K562 (cell line): ENCODE measurements around the gene PPM1N. TPM values are rescaled to one million over a fixed set of nuclear protein-coding genes. Genes with fewer than 3 reads are reported as not detected.
A peak's percentile ranks its signal among the peaks of the same experiment; 100 is the strongest.

Experiments used
- BCOR ChIP-seq: fragments of 450-650 bp; IDR thresholded peaks from 2 replicates; pipeline ENCODE4 v1.6.1; 2016
- BRF1 ChIP-seq: IDR thresholded peaks from 3 replicates; pipeline ENCODE4 v1.6.1; 2011; ENCODE audit warnings: borderline replicate concordance, mild to moderate bottlenecking; ENCODE audit not compliant: insufficient read length; ENCODE audit errors: extremely low read depth
- DMBX1 ChIP-seq: fragments of 250-450 bp; sonication (Bioruptor Pico); IDR thresholded peaks from 2 replicates; pipeline ENCODE4 v1.8.0; 2022; ENCODE audit warnings: inconsistent platforms, mild to moderate bottlenecking, moderate library complexity, borderline replicate concordance
- HDGF ChIP-seq: fragments of 450-650 bp; IDR thresholded peaks from 2 replicates; pipeline ENCODE4 v1.6.1; 2016
- HSF4 ChIP-seq: fragments of 250-450 bp; sonication (Bioruptor Pico); IDR thresholded peaks from 2 replicates; pipeline ENCODE4 v2.1.2; 2022; ENCODE audit warnings: mild to moderate bottlenecking, moderate library complexity, borderline replicate concordance
- KDM1A ChIP-seq, 2 experiments: fragments of 450-650 bp; IDR thresholded peaks; 2 replicates each; pipeline ENCODE4 v1.6.1; 2016; ENCODE audit warnings: mild to moderate bottlenecking in 2 of 2
- KLF1 ChIP-seq: fragments of 450-650 bp; IDR thresholded peaks from 2 replicates; pipeline ENCODE4 v1.6.1; 2016; ENCODE audit warnings: missing genetic modification characterization, missing compliant biosample characterization
- ZEB2 ChIP-seq: fragments of 450-650 bp; IDR thresholded peaks from 2 replicates; pipeline ENCODE4 v1.6.1; 2016
- ZFP36 ChIP-seq: fragments of 150-350 bp; IDR thresholded peaks from 2 replicates; pipeline ENCODE4 v1.6.1; 2018; ENCODE audit warnings: low read length, low read depth; ENCODE audit not compliant: partially characterized antibody
- ZNF311 ChIP-seq: fragments of 250-450 bp; sonication (Bioruptor Pico); IDR thresholded peaks from 2 replicates; pipeline ENCODE4 v1.4.0; 2020; ENCODE audit warnings: mild to moderate bottlenecking, moderate library complexity
- ZNF583 ChIP-seq: fragments of 250-450 bp; sonication (Bioruptor Pico); IDR thresholded peaks from 2 replicates; pipeline ENCODE4 v1.4.0; 2020
- ZNF780A ChIP-seq: fragments of 250-450 bp; sonication (Bioruptor Pico); IDR thresholded peaks from 2 replicates; pipeline ENCODE4 v1.5.0; 2021; ENCODE audit warnings: mild to moderate bottlenecking
- polyA plus RNA-seq, 8 experiments: library from polyadenylated mRNA; depleted of rRNA in 4 of 8; stranded (reverse) in 5 of 8; unstranded in 3 of 8; fragments of >200 nt; fragmentation: Nextera tagmentation in 2 of 8; fragmentation: Illumina TruSeq in 1 of 8; extraction: Ambion mirVana in 2 of 8; extraction: Trizol in 1 of 8; gene quantifications; 2 replicates each; pipeline versions ENCODE4 v1.2.1 to v1.2.3, GENCODE V29; 2011 to 2014; ENCODE audit warnings: inconsistent platforms in 1 of 8, missing spikeins in 1 of 8
- total RNA-seq, 7 experiments: library from RNA; depleted of rRNA in 6 of 7; stranded (reverse); fragments of >200 nt in 6 of 7; fragmentation: Illumina TruSeq in 2 of 7; extraction: Trizol in 2 of 7; gene quantifications; 2 replicates each; pipeline versions ENCODE4 v1.2.1 to v1.2.3, GENCODE V29; 2011 to 2021; ENCODE audit warnings: low replicate concordance in 1 of 7
- TF ChIP-seq, protein P1 (sequence below): sonication (generic); formaldehyde crosslinking; IDR thresholded peaks from 2 replicates; pipeline ENCODE4 v1.8.0; 2022; ENCODE audit warnings: mild to moderate bottlenecking, missing genetic modification reagents, borderline replicate concordance
- TF ChIP-seq, protein P2 (sequence below), 2 experiments: fragments of 450-650 bp; IDR thresholded peaks; 2 replicates each; pipeline ENCODE4 v1.6.1; 2018; ENCODE audit warnings: mild to moderate bottlenecking in 2 of 2, low read depth in 1 of 2; ENCODE audit not compliant: partially characterized antibody in 2 of 2
- TF ChIP-seq, protein P3 (sequence below): sonication (generic); formaldehyde crosslinking; IDR thresholded peaks from 2 replicates; pipeline ENCODE4 v1.8.0; 2023; ENCODE audit warnings: missing genetic modification reagents, mild to moderate bottlenecking, borderline replicate concordance
- TF ChIP-seq, protein P4 (sequence below): fragments of 450-650 bp; formaldehyde crosslinking; IDR thresholded peaks from 2 replicates; pipeline ENCODE4 v1.4.0; 2020; ENCODE audit warnings: mild to moderate bottlenecking, mixed read lengths

Gene PPM1N
- total and polyA plus RNA-seq, 9 of the 15 experiments (the other 6 are each of a cell fraction or from before 2014, with no cell fraction given) = 4.5 to 15.6 (median 8.7) TPM

DNA sequence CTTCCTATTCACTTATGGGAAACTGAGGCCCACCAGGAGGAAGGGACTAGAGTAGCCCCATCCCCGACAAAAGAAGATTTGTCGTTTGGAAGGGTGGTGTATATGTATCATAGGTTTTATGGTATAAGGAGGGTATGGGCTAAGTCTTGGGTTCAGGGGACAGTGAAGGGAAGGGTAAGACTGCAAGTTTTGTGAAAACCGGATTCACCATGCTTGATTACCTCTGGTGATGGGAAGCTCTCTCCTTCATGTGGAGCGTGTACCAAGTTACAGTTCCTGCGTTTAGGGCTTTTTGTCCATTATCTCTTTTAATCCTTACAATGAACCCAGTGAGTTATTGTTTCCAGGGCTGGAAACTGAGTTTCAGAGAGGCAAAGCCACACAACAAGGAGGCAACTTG, 12.8 kb downstream of the PPM1N start (continued):
- TF ChIP-seq, protein P1, sequence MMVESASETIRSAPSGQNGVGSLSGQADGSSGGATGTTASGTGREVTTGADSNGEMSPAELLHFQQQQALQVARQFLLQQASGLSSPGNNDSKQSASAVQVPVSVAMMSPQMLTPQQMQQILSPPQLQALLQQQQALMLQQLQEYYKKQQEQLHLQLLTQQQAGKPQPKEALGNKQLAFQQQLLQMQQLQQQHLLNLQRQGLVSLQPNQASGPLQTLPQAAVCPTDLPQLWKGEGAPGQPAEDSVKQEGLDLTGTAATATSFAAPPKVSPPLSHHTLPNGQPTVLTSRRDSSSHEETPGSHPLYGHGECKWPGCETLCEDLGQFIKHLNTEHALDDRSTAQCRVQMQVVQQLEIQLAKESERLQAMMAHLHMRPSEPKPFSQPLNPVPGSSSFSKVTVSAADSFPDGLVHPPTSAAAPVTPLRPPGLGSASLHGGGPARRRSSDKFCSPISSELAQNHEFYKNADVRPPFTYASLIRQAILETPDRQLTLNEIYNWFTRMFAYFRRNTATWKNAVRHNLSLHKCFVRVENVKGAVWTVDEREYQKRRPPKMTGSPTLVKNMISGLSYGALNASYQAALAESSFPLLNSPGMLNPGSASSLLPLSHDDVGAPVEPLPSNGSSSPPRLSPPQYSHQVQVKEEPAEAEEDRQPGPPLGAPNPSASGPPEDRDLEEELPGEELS (CRISPR knock-in tag) = no peak
- TF ChIP-seq KDM1A (IDR thresholded peaks at IDR 0.05) (peak in 1 of 2 experiments; percentile 47; a peak in 2 of 4 replicates), BCOR (peak; percentile 92), ZEB2 (no peak), ZNF780A (no peak), ZNF311 (CRISPR knock-in tag) (no peak), ZFP36 (peak; percentile 45), DMBX1 (CRISPR knock-in tag) (no peak), HSF4 (CRISPR knock-in tag) (no peak), HDGF (0 out of 2 replicates have a peak, but pooled peaks have one; percentile 20), ZNF583 (no peak), KLF1 (no peak), BRF1 (no peak)
- TF ChIP-seq, protein P2, sequence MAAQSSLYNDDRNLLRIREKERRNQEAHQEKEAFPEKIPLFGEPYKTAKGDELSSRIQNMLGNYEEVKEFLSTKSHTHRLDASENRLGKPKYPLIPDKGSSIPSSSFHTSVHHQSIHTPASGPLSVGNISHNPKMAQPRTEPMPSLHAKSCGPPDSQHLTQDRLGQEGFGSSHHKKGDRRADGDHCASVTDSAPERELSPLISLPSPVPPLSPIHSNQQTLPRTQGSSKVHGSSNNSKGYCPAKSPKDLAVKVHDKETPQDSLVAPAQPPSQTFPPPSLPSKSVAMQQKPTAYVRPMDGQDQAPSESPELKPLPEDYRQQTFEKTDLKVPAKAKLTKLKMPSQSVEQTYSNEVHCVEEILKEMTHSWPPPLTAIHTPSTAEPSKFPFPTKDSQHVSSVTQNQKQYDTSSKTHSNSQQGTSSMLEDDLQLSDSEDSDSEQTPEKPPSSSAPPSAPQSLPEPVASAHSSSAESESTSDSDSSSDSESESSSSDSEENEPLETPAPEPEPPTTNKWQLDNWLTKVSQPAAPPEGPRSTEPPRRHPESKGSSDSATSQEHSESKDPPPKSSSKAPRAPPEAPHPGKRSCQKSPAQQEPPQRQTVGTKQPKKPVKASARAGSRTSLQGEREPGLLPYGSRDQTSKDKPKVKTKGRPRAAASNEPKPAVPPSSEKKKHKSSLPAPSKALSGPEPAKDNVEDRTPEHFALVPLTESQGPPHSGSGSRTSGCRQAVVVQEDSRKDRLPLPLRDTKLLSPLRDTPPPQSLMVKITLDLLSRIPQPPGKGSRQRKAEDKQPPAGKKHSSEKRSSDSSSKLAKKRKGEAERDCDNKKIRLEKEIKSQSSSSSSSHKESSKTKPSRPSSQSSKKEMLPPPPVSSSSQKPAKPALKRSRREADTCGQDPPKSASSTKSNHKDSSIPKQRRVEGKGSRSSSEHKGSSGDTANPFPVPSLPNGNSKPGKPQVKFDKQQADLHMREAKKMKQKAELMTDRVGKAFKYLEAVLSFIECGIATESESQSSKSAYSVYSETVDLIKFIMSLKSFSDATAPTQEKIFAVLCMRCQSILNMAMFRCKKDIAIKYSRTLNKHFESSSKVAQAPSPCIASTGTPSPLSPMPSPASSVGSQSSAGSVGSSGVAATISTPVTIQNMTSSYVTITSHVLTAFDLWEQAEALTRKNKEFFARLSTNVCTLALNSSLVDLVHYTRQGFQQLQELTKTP (IDR thresholded peaks at IDR 0.05; ENCODE audit: low read depth in 1 of 2, partially characterized antibody in 2 of 2) = no peak
- TF ChIP-seq, protein P3, sequence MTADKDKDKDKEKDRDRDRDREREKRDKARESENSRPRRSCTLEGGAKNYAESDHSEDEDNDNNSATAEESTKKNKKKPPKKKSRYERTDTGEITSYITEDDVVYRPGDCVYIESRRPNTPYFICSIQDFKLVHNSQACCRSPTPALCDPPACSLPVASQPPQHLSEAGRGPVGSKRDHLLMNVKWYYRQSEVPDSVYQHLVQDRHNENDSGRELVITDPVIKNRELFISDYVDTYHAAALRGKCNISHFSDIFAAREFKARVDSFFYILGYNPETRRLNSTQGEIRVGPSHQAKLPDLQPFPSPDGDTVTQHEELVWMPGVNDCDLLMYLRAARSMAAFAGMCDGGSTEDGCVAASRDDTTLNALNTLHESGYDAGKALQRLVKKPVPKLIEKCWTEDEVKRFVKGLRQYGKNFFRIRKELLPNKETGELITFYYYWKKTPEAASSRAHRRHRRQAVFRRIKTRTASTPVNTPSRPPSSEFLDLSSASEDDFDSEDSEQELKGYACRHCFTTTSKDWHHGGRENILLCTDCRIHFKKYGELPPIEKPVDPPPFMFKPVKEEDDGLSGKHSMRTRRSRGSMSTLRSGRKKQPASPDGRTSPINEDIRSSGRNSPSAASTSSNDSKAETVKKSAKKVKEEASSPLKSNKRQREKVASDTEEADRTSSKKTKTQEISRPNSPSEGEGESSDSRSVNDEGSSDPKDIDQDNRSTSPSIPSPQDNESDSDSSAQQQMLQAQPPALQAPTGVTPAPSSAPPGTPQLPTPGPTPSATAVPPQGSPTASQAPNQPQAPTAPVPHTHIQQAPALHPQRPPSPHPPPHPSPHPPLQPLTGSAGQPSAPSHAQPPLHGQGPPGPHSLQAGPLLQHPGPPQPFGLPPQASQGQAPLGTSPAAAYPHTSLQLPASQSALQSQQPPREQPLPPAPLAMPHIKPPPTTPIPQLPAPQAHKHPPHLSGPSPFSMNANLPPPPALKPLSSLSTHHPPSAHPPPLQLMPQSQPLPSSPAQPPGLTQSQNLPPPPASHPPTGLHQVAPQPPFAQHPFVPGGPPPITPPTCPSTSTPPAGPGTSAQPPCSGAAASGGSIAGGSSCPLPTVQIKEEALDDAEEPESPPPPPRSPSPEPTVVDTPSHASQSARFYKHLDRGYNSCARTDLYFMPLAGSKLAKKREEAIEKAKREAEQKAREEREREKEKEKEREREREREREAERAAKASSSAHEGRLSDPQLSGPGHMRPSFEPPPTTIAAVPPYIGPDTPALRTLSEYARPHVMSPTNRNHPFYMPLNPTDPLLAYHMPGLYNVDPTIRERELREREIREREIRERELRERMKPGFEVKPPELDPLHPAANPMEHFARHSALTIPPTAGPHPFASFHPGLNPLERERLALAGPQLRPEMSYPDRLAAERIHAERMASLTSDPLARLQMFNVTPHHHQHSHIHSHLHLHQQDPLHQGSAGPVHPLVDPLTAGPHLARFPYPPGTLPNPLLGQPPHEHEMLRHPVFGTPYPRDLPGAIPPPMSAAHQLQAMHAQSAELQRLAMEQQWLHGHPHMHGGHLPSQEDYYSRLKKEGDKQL (CRISPR knock-in tag) = no peak
- TF ChIP-seq, protein P4, sequence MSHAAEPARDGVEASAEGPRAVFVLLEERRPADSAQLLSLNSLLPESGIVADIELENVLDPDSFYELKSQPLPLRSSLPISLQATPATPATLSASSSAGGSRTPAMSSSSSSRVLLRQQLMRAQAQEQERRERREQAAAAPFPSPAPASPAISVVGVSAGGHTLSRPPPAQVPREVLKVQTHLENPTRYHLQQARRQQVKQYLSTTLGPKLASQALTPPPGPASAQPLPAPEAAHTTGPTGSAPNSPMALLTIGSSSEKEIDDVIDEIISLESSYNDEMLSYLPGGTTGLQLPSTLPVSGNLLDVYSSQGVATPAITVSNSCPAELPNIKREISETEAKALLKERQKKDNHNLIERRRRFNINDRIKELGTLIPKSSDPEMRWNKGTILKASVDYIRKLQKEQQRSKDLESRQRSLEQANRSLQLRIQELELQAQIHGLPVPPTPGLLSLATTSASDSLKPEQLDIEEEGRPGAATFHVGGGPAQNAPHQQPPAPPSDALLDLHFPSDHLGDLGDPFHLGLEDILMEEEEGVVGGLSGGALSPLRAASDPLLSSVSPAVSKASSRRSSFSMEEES (CRISPR knock-in tag) = no peak
